Fibroblast of lung (primary cell): ENCODE data around the gene CEP164. TPM values are rescaled to one million over a fixed set of nuclear protein-coding genes. Genes with fewer than 3 reads are reported as not detected.
"Not testable (repeated sequence)": the region's sequence is repeated elsewhere in the genome, so short reads cannot be mapped to it uniquely, and the experiment has no call there.

Source experiments
- DNase-seq, 2 donors: peaks; one replicate each; pipeline versions ENCODE4 v3.0.0 to v3.0.0-alpha.2; 2010; ENCODE audit warnings: low read depth in 2 of 2
- H2AFZ ChIP-seq: 2 replicates; pipeline ENCODE4 v1.5.1; 2012; ENCODE audit warnings: low read length, control low read depth, inconsistent platforms
- H3K27ac ChIP-seq: 2 replicates; pipeline ENCODE4 v1.5.1; 2011; ENCODE audit warnings: low read length, control low read depth; ENCODE audit not compliant: insufficient read depth
- H3K27me3 ChIP-seq: 2 replicates; pipeline ENCODE4 v1.5.1; 2011; ENCODE audit warnings: mild to moderate bottlenecking, low read length; ENCODE audit not compliant: control insufficient read depth, insufficient read depth
- H3K36me3 ChIP-seq: 2 replicates; pipeline ENCODE4 v1.5.1; 2011; ENCODE audit warnings: low read length; ENCODE audit not compliant: control insufficient read depth, insufficient read depth
- H3K4me1 ChIP-seq: 2 replicates; pipeline ENCODE4 v1.5.1; 2011; ENCODE audit warnings: low read length; ENCODE audit not compliant: control insufficient read depth, insufficient read depth; ENCODE audit errors: extremely low read depth
- H3K4me2 ChIP-seq: 2 replicates; pipeline ENCODE4 v1.5.1; 2011; ENCODE audit warnings: low read length, control low read depth; ENCODE audit not compliant: insufficient read depth; ENCODE audit errors: extremely low read depth
- H3K4me3 ChIP-seq, 4 experiments: fragments of 200-600 bp in 1 of 4; sonication (generic) in 1 of 4; replicated peaks in 1 of 4; 2 replicates each; pipeline ENCODE4 v1.5.1; 2011 to 2016; ENCODE audit warnings: low read length in 4 of 4, low read depth in 3 of 4, mild to moderate bottlenecking in 3 of 4, control low read depth in 2 of 4, inconsistent platforms in 1 of 4, mixed read lengths in 1 of 4; ENCODE audit not compliant: insufficient read depth in 1 of 4; ENCODE audit errors: control extremely low read depth in 1 of 4
- H3K79me2 ChIP-seq: 2 replicates; pipeline ENCODE4 v1.5.1; 2012; ENCODE audit warnings: mild to moderate bottlenecking, low read length, inconsistent platforms; ENCODE audit not compliant: control insufficient read depth, insufficient read depth
- H3K9ac ChIP-seq: 2 replicates; pipeline ENCODE4 v1.5.1; 2011; ENCODE audit warnings: mild to moderate bottlenecking, low read length, control low read depth; ENCODE audit not compliant: insufficient read depth
- H3K9me3 ChIP-seq: 2 replicates; pipeline ENCODE4 v1.5.1; 2012; ENCODE audit warnings: low read depth, low read length; ENCODE audit not compliant: control insufficient read depth, insufficient read depth
- H4K20me1 ChIP-seq: 2 replicates; pipeline ENCODE4 v1.5.1; 2011; ENCODE audit warnings: low read length; ENCODE audit not compliant: control insufficient read depth, insufficient read depth; ENCODE audit errors: extremely low read depth
- CTCF ChIP-seq, 2 donors: IDR thresholded peaks in 1 of 2; conservative IDR thresholded peaks in 1 of 2; 1 replicate in 1 of 2; 2 replicates in 1 of 2; pipeline ENCODE4 v1.5.1; 2011 to 2012; ENCODE audit warnings: low read length in 2 of 2, control low read depth in 1 of 2, inconsistent platforms in 1 of 2, low read depth in 1 of 2, mild to moderate bottlenecking in 1 of 2
- EZH2 ChIP-seq: IDR thresholded peaks from 2 replicates; pipeline ENCODE4 v1.5.1; 2012; ENCODE audit warnings: low read length, control low read depth, mild to moderate bottlenecking; ENCODE audit errors: missing control alignments
- polyA plus RNA-seq, 2 donors: library from polyadenylated mRNA; depleted of rRNA in 1 of 2; stranded (reverse) in 1 of 2; unstranded in 1 of 2; fragments of >200 nt; gene quantifications; 2 replicates each; pipeline ENCODE4 v1.2.1, GENCODE V29; 2011 to 2012; ENCODE audit warnings: missing spikeins in 1 of 2
- total RNA-seq: library from RNA; depleted of rRNA; stranded (reverse); fragments of >200 nt; gene quantifications from 2 replicates; pipeline ENCODE4 v1.2.1, GENCODE V29; 2014

Gene CEP164
- total and polyA plus RNA-seq, 2 donors (not counting 1 experiment from before 2014, with no cell fraction given) = 16.1 to 33.5 TPM

- no peak overlapping the region for H2AFZ ChIP-seq
- H3K4me3 ChIP-seq = no peak overlapping the region
- H3K4me2 ChIP-seq = no peak overlapping the region
- no peak overlapping the region for H3K27ac ChIP-seq
- no peak overlapping the region for H3K9ac ChIP-seq
- H3K4me1 ChIP-seq = no peaks in the 10 kb centered on the region
- no peaks in the 10 kb centered on the region for H3K9me3 ChIP-seq
- no peak for DNase-seq
- H3K27me3 ChIP-seq = no peaks in the 10 kb centered on the region
- H3K36me3 ChIP-seq = no peaks in the 10 kb centered on the region
- TF ChIP-seq CTCF (conservative IDR thresholded peaks at IDR 0.05 in 1 of 2, IDR thresholded peaks at IDR 0.05 in 1 of 2; ENCODE audit: low read depth in 1 of 2, low read length in 2 of 2) = no peak
- no peak for TF ChIP-seq EZH2
- H4K20me1 ChIP-seq = no peaks in the 10 kb centered on the region
- H3K79me2 ChIP-seq = no peaks in the 10 kb centered on the region
Measured at GRCh38 chr11:117456027-117456720, 128.5 kb downstream of the CEP164 start.

DNA sequence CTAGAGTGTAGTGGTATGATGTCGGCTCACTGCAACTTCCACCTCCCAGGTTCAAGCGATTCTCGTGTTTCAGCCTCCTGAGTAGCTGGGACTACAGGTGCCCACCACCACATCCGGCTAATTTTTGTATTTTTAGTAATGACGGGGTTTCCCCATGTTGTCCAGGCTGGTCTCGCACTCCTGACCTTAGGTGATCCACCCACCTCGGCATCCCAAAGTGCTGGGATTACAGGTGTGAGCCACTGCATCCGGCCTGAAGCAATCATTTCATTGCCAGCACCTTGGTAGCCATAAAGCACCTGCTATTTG, 129.0 kb downstream of the CEP164 start:
- H3K9ac ChIP-seq, H3K79me2 ChIP-seq, H3K4me2 ChIP-seq, H3K27ac ChIP-seq, H3K9me3 ChIP-seq, H4K20me1 ChIP-seq, H2AFZ ChIP-seq, H3K36me3 ChIP-seq, H3K27me3 ChIP-seq, DNase-seq, H3K4me1 ChIP-seq, H3K4me3 ChIP-seq: not testable (repeated sequence)

DNA sequence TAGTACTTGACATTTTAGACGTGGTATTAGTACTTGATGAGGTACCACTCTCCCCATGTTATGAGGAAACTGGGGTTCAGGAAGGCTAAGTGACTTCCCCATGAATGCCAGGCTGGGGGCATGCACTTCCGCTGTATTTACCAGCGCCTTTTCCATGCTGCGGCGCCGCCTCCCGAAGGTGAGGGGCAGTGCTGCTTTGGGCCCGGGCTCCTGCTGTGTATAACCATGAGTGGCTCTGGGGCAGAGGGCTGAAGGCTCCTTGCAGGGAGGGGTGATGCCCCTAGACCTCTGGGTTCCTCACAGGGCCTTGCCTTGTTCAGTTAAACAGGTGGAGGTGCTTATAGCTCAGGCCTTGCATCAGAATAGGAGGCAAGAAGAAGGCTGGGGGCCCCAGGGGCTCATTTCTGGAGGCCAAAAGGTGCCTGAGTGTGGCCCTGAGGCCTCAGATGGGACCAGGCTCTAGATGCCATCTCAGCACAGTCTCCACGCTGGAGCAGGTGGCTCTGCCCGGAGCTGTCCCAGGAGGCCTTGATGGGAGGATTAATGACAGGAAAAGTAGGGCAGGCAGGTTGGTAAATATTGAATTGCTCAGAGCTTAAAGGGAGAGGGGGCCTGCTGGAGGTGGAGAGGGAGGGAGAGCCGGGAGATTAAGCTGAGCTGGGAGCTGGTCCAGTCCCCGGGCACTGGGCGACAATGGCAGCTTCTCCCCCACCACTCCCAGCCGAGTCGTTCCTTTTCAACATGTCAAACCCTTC, 129.6 kb downstream of the CEP164 start:
- no peaks in the 10 kb centered on the region for H3K79me2 ChIP-seq

More for the DNA sequence above, 129.6 kb downstream of the CEP164 start:
- no peak for TF ChIP-seq EZH2
- no peak for TF ChIP-seq CTCF (conservative IDR thresholded peaks at IDR 0.05 in 1 of 2, IDR thresholded peaks at IDR 0.05 in 1 of 2; ENCODE audit: low read depth in 1 of 2, low read length in 2 of 2)
- Histone ChIP-seq H3K4me2 (no peak overlapping the region), H3K4me3 (no peak overlapping the region), H3K36me3 (no peaks in the 10 kb centered on the region), H3K4me1 (no peaks in the 10 kb centered on the region), H2AFZ (no peak overlapping the region), H3K27me3 (no peaks in the 10 kb centered on the region), H3K27ac (no peak overlapping the region), H3K9ac (no peak overlapping the region), H3K9me3 (no peaks in the 10 kb centered on the region), H4K20me1 (no peaks in the 10 kb centered on the region)
- no peak for DNase-seq
